ENCODE data around the gene TCERG1. TPM values are rescaled to one million over a fixed set of nuclear protein-coding genes. Genes with fewer than 3 reads are reported as not detected.

The TCERG1 gene
- total RNA-seq, 1 donor from 2014 or later, result 67.0 TPM

GRCh38 chr5:146513462-146513861 is 66.3 kb downstream of the TCERG1 start:
- no peak for ATAC-seq
- DNase-seq (ENCODE audit: low spot score), result no peak
- intact Hi-C loops (cut with DNase I), result no loop called here

GRCh38 chr5:146514575-146514974 is 67.4 kb downstream of the TCERG1 start:
- ATAC-seq, result no peak
- intact Hi-C loops (cut with DNase I), result no loop called here
- no peak for DNase-seq (ENCODE audit: low spot score)

GRCh38 chr5:146515473-146516150 is 68.5 kb downstream of the TCERG1 start:
- intact Hi-C loops (cut with DNase I), result no loop called here
- ATAC-seq, result no peak
- no peak for DNase-seq (ENCODE audit: low spot score)

- no peak for DNase-seq (ENCODE audit: low spot score)
- intact Hi-C loops (cut with DNase I), result no loop called here
- no peak for ATAC-seq
Measured at GRCh38 chr5:146516151-146516475, 69.0 kb downstream of the TCERG1 start, which contains the start of gene GPR151. Gene GPR151 (minus strand): TSS chr5:146516190. CDS start chr5:146516113, 77 bp downstream.

GRCh38 chr5:146519554-146519953 is 72.4 kb downstream of the TCERG1 start:
- ATAC-seq (no peak), DNase-seq (ENCODE audit: low spot score) (no peak)
- intact Hi-C loops (cut with DNase I), result no loop called here

GRCh38 chr5:146520731-146521130 is 73.6 kb downstream of the TCERG1 start:
- DNase-seq (ENCODE audit: low spot score) (no peak), ATAC-seq (no peak)
- intact Hi-C loops (cut with DNase I), result loop anchor here (5.0 kb wide), 1 partner anchor 1323 kb away; no protein-coding TSS in a partner anchor

- intact Hi-C loops (cut with DNase I), result loop anchor here (5.0 kb wide), 1 partner anchor 1324 kb away; no protein-coding TSS in a partner anchor
- no peak for ATAC-seq
- DNase-seq (ENCODE audit: low spot score), result no peak
Measured at GRCh38 chr5:146521403-146522106, 74.4 kb downstream of the TCERG1 start.

- DNase-seq (ENCODE audit: low spot score), result no peak
- intact Hi-C loops (cut with DNase I), result loop anchor here (5.0 kb wide), 1 partner anchor 1326 kb away; no protein-coding TSS in a partner anchor
- ATAC-seq, result no peak
Measured at GRCh38 chr5:146523698-146524097, 76.6 kb downstream of the TCERG1 start.

GRCh38 chr5:146527785-146528184 is 80.7 kb downstream of the TCERG1 start:
- no peak for ATAC-seq
- no peak for DNase-seq (ENCODE audit: low spot score)
- intact Hi-C loops (cut with DNase I), result no loop called here

- ATAC-seq (no peak), DNase-seq (ENCODE audit: low spot score) (no peak)
- intact Hi-C loops (cut with DNase I), result no loop called here
Measured at GRCh38 chr5:146528236-146528635, 81.1 kb downstream of the TCERG1 start.

GRCh38 chr5:146529984-146530383 is 82.9 kb downstream of the TCERG1 start:
- no peak for ATAC-seq
- no peak for DNase-seq (ENCODE audit: low spot score)
- intact Hi-C loops (cut with DNase I), result no loop called here

GRCh38 chr5:146533260-146533857 is 86.2 kb downstream of the TCERG1 start:
- ATAC-seq, result peak; percentile 70
- intact Hi-C loops (cut with DNase I), result no loop called here
- peak; percentile 81 for DNase-seq (ENCODE audit: low spot score)

GRCh38 chr5:146533882-146534281 is 86.7 kb downstream of the TCERG1 start:
- DNase-seq (ENCODE audit: low spot score) (no peak), ATAC-seq (no peak)
- intact Hi-C loops (cut with DNase I), result no loop called here

GRCh38 chr5:146538432-146538831 is 91.3 kb downstream of the TCERG1 start:
- ATAC-seq (no peak), DNase-seq (ENCODE audit: low spot score) (no peak)
- intact Hi-C loops (cut with DNase I), result no loop called here

GRCh38 chr5:146539973-146540372 is 92.8 kb downstream of the TCERG1 start:
- intact Hi-C loops (cut with DNase I), result no loop called here
- DNase-seq (ENCODE audit: low spot score) (no peak), ATAC-seq (no peak)

GRCh38 chr5:146540414-146540813 is 93.3 kb downstream of the TCERG1 start:
- ATAC-seq (no peak), DNase-seq (ENCODE audit: low spot score) (no peak)
- intact Hi-C loops (cut with DNase I), result no loop called here

- peak; percentile 71 for ATAC-seq
- intact Hi-C loops (cut with DNase I), result no loop called here
- DNase-seq (ENCODE audit: low spot score), result peak; percentile 79
Measured at GRCh38 chr5:146541958-146542849, 95.1 kb downstream of the TCERG1 start.

GRCh38 chr5:146544232-146544631 is 97.1 kb downstream of the TCERG1 start:
- DNase-seq (ENCODE audit: low spot score) (no peak), ATAC-seq (no peak)
- intact Hi-C loops (cut with DNase I), result no loop called here

GRCh38 chr5:146548781-146549449 is 101.8 kb downstream of the TCERG1 start:
- ATAC-seq, result no peak
- intact Hi-C loops (cut with DNase I), result no loop called here
- DNase-seq (ENCODE audit: low spot score), result no peak

Data from sciatic nerve (tissue), 2 donors.